ENCODE measurements around the gene WDR72.
"Not testable (repeated sequence)": the region's sequence is repeated elsewhere in the genome, so short reads cannot be mapped to it uniquely, and the experiment has no call there.

The WDR72 gene

GRCh38 chr15:53695365-53695764 is 64.1 kb downstream of the WDR72 start:
- FAIRE-seq = no peak

DNA sequence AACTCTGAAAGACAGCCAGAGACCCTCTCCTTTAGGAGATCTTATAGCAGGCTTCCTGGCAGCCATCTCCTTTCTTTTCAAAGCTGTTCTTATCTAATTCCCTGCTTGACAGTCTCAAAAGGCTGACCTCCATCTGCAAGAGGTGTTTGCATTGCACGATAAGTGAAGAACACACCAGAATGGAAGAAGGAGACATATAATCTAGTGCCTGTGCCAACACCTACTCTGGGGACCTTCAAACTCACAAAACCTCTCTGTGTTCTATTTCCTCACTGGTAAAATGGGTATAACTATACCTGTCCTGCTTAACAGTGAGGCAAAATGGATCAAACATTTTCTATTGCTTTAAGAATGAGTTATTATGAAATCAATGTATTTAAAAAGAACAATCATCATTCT is 65.0 kb downstream of the WDR72 start:
- FAIRE-seq = no peak

GRCh38 chr15:53693729-53694475 is 65.6 kb downstream of the WDR72 start:
- no peak for FAIRE-seq

DNA sequence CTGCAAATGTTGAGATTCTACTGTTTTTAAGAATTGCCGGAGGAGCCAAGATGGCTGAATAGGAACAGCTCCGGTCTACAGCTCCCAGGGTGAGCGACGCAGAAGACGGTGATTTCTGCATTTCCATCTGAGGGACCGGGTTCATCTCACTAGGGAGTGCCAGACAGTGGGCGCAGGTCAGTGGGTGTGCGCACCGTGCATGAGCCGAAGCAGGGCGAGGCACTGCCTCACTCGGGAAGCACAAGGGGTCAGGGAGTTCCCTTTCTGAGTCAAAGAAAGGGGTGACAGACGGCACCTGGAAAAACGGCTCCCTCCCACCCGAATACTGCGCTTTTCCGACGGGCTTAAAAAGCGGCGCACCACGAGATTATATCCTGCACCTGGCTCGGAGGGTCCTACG is 75.3 kb downstream of the WDR72 start:
- not testable (repeated sequence) for FAIRE-seq

GRCh38 chr15:53681056-53681455 is 78.4 kb downstream of the WDR72 start:
- no peak for FAIRE-seq

DNA sequence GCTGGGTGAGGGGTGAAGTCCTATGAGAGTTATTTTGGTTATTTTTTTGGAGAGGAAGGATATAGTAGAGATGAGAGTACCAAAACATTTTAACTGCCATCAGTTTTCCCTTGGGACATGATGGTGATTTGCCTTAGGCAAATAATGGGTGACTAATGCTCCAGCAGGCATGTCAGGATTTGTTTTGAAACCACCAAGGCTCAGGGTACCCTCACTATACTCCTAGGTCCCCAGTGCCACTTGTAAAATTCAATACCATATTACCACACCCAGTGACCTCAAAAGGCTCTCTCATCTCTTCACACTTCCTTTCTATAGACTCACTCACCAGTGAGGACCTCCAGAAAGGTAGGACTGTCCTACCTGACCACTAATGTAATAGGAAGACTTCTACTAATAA is 83.6 kb downstream of the WDR72 start:
- no peak for FAIRE-seq

DNA sequence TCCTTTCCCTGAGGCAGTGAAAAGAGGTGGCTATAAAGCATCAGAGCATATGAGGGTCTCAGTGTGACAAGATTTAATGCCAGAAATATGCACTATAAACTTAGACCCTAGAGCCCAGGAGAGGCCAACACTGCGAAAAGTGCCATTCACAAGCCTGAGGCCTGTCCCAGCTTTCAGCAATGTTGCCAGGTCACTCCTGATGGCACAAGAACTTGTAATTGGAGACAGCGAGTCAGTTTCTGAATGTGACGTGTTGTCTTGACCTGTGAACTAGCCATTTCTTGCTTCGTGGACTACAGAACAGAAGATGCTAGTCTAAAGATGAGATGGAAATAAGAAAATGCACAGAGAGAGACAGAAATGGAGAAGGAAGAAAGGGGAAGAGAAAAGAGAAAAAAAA is 87.9 kb downstream of the WDR72 start:
- no peak for FAIRE-seq

DNA sequence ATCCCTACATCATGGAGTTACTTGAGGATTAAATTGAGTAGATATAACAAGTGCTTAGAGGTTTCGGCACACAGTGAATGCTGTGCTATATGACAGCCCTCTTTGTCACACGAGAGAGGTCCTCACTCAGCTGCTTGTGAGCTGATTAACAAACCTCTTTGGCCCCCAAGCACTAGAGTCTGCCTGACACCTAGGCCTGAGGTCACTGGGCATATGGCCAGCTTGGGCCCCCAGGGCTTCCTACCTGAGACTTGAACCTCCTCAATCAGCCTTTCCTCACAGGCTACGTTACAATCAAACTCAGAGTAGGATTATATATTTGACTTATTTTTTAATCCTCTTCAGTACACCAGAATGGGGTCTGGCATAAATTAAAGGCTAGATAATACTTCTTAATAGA is 88.8 kb downstream of the WDR72 start:
- FAIRE-seq = no peak

GRCh38 chr15:53665930-53666329 is 93.5 kb downstream of the WDR72 start:
- no peak for FAIRE-seq

DNA sequence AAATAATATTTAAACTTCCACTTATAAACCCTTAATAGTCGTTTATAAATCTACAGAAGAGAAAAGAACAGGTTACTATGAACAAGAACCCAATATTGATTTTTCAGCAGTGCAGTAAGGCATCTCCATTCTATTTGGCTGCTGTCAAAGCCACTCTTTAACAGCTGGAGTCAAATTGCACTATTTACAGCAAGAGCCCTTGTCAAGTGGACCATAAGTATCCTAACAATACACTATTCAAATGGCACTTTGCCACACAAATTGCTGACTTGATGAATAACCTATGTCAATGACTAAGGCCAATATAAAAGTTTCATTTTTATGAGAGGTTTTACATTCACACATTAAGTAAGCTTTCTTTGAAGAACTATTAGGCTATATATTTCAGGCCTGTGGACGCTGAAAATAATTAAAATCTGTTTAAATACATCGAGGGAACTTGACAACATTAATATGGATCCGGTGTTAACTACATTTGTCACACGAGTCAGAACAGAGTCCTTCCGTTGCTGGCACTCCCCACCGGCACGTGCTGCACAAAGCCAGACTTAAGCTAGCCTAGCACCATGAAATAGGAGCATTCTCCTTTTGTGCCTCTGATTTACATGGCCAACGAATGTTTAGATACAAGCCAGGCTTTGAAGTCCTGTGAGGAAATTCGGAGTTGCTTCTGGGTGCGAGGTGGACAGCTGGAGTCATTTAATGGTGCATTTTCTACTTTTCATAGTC is 100.5 kb downstream of the WDR72 start:
- no peak for FAIRE-seq

- no peak for FAIRE-seq
These were observed 101.2 kb downstream of the WDR72 start for GRCh38 chr15:53658255-53658654.

DNA sequence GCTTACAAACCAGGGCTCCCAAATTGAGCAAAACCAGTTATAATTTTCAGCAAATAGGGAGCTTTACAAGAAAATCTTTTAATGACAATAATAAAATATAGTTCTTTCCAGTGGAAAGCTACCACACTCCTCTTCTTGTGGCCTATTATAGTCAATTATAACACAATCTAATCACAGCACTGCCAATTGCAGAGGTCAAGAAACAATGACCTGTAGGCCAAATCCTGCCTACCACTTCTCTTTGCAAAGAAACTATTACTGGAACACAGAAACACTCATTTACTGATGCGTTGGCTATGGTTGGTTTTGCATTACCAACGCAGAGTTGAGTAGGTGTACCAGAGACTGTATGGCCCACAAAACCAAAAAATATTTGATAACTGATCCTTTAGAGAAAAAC is 110.5 kb downstream of the WDR72 start:
- FAIRE-seq = no peak

DNA sequence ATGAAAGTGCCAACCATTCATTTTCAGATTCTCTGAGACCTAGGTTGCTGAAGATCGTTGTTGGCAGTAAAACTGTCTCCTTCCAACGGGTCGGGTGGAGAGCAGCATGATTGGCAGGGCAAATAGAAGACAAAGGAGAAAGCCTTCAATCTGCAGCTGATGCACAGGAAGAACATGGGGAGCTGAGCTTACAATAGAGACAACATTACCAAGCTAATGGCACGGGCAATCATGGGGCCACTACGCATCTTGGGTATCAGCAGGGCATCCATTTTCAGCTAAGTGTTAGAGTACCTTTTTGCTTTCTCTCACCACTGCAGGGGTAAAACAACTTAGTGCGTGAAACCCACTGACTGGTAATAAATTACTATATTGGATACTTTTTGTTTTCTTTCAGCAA is 114.8 kb downstream of the WDR72 start:
- FAIRE-seq = no peak

GRCh38 chr15:53634517-53635106 is 124.9 kb downstream of the WDR72 start:
- no peak for FAIRE-seq

- FAIRE-seq = no peak
These were observed 132.2 kb downstream of the WDR72 start for GRCh38 chr15:53627279-53627678.

GRCh38 chr15:53625962-53626845 is 133.3 kb downstream of the WDR72 start:
- FAIRE-seq = no peak

GRCh38 chr15:53625260-53625659 is 134.2 kb downstream of the WDR72 start:
- no peak for FAIRE-seq

GRCh38 chr15:53618461-53618860 is 141.0 kb downstream of the WDR72 start:
- FAIRE-seq = no peak

DNA sequence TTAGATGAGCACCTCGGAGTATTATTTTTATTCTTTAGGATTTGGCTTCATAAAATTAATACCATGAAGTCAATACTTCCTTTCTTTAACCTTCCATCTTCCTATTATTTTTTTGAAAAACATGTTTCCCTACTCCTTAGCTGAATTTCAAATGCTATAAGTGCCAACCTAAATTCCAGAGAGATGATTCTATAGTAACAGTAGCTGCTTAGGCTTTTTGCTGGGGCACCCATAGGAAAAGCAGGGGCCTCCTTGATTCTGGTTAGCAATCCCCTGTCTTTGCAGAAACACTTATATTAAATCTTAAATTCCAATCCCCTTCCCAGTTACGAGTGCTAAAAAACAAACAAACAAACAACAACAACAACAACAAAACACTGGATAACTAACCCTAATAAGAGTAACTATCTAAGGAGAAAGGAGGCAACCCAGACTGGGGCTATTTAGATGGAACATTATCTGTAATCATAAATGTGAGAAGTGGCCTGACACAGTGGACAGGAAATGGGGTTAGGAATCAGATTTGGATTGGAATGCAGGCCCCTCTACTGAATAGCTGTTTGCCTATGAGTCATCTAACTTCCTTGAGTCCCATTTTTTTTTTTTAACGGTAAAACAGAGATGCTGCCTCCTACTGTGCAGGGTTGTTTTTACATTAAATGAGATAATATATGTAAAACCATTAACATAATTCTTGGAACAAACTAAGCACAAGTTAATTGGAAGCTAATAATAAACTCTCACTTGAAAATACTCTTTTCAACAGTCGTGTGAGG is 148.1 kb downstream of the WDR72 start:
- no peak for FAIRE-seq

GRCh38 chr15:53591041-53591440 is 168.4 kb downstream of the WDR72 start:
- no peak for FAIRE-seq

GRCh38 chr15:53590380-53590779 is 169.1 kb downstream of the WDR72 start:
- no peak for FAIRE-seq

DNA sequence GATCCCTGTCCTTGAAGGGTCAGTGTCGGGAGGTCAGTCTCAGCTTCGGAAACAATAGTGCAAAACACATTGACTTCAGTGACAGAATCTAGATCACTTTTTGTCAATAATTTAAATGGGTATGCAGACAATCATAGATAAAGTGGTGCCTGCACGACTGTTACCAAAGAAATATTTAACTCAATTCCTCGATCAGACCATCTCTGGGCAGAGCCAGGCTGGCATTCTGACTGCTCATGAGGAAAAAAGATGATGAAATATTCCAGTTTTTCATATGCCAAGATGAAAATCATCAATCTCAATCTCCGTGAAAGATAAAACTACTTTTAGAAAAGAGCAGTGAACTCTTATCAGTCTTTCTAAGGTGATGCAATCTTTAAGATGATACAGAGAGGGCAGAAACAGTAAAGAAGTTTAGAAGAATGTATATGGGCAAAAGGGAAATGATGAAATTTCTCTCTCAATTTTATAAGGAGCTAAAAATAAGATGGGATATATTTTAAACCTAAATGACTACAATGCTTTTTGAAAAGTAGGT is 169.9 kb downstream of the WDR72 start:
- FAIRE-seq = no peak

All from A204.1 (cell line).